ENCODE measurements around the gene SPTBN4. TPM values are rescaled to one million over a fixed set of nuclear protein-coding genes. Genes with fewer than 3 reads are reported as not detected.

SPTBN4 gene
- total RNA-seq, 1 experiment from 2014 or later, result 0.63 TPM

- H3K27me3 Mint-ChIP-seq (ENCODE audit: insufficient read depth, unreplicated experiment), result peaks cover 28% of the 10 kb centered on the region
- peaks cover 5% of the 10 kb centered on the region for H3K4me1 Mint-ChIP-seq (ENCODE audit: insufficient read depth, unreplicated experiment)
- peak; percentile 20 for TF ChIP-seq CTCF (IDR thresholded peaks at IDR 0.05; ENCODE audit: unreplicated experiment)
- peak; percentile 45 for DNase-seq (ENCODE audit: unreplicated experiment)
- ChIA-PET CTCF (interaction anchor here (0.7 to 1.1 kb wide), 3 partner anchors 22 to 642 kb away, joined by 3 read pairs; no protein-coding TSS in a partner anchor), POLR2A (interaction anchor here (1.5 kb wide), 1 partner anchor 99 kb away, joined by 3 read pairs; no protein-coding TSS in a partner anchor)
- H3K27ac Mint-ChIP-seq (ENCODE audit: low read depth, unreplicated experiment), result no peak overlapping the region
- H3K9me3 Mint-ChIP-seq (ENCODE audit: unreplicated experiment), result peaks cover 11% of the 10 kb centered on the region
- H3K4me3 Mint-ChIP-seq (ENCODE audit: unreplicated experiment), result no peak overlapping the region
- BruUV-seq (replicated peaks), result no TSS peak
- H3K36me3 Mint-ChIP-seq (ENCODE audit: insufficient read depth, unreplicated experiment), result no peaks in the 10 kb centered on the region
- intact Hi-C loops (cut with micrococcal nuclease), result no loop called here
These were observed 36.0 kb downstream of the SPTBN4 start for GRCh38 chr19:40502647-40503319.

- intact Hi-C loops (cut with micrococcal nuclease), result no loop called here
- Mint-ChIP-seq H3K9me3 (ENCODE audit: unreplicated experiment) (peaks cover 11% of the 10 kb centered on the region), H3K4me1 (ENCODE audit: insufficient read depth, unreplicated experiment) (peaks cover 5% of the 10 kb centered on the region), H3K27me3 (ENCODE audit: insufficient read depth, unreplicated experiment) (peaks cover 31% of the 10 kb centered on the region), H3K4me3 (ENCODE audit: unreplicated experiment) (no peak overlapping the region), H3K36me3 (ENCODE audit: insufficient read depth, unreplicated experiment) (no peaks in the 10 kb centered on the region), H3K27ac (ENCODE audit: low read depth, unreplicated experiment) (no peak overlapping the region)
- TF ChIP-seq CTCF (IDR thresholded peaks at IDR 0.05; ENCODE audit: unreplicated experiment), result no peak
- DNase-seq (ENCODE audit: unreplicated experiment), result no peak
- CTCF ChIA-PET, result no interaction called here
- POLR2A ChIA-PET, result interaction anchor here (1.5 kb wide), 1 partner anchor 99 kb away, joined by 3 read pairs; no protein-coding TSS in a partner anchor
- BruUV-seq (replicated peaks), result no TSS peak
These were observed 36.5 kb downstream of the SPTBN4 start for GRCh38 chr19:40503320-40503695.

- H3K9me3 Mint-ChIP-seq (ENCODE audit: unreplicated experiment), result peaks cover 11% of the 10 kb centered on the region
- DNase-seq (ENCODE audit: unreplicated experiment), result no peak
- intact Hi-C loops (cut with micrococcal nuclease), result no loop called here
- H3K27me3 Mint-ChIP-seq (ENCODE audit: insufficient read depth, unreplicated experiment), result peaks cover 38% of the 10 kb centered on the region
- ChIA-PET POLR2A (interaction anchor here (0.6 kb wide), 1 partner anchor 362 kb away, joined by 3 read pairs; no protein-coding TSS in a partner anchor), CTCF (interaction anchor here (0.5 kb wide), 2 partner anchors 15 to 23 kb away, joined by 3 to 5 read pairs; no protein-coding TSS in a partner anchor)
- H3K4me3 Mint-ChIP-seq (ENCODE audit: unreplicated experiment), result no peak overlapping the region
- no TSS peak for BruUV-seq (replicated peaks)
- H3K4me1 Mint-ChIP-seq (ENCODE audit: insufficient read depth, unreplicated experiment), result peaks cover 5% of the 10 kb centered on the region
- H3K36me3 Mint-ChIP-seq (ENCODE audit: insufficient read depth, unreplicated experiment), result no peaks in the 10 kb centered on the region
- peak overlapping the region; percentile 1 for H3K27ac Mint-ChIP-seq (ENCODE audit: low read depth, unreplicated experiment)
- no peak for TF ChIP-seq CTCF (IDR thresholded peaks at IDR 0.05; ENCODE audit: unreplicated experiment)
These were observed 39.3 kb downstream of the SPTBN4 start for GRCh38 chr19:40506099-40506498.

- peaks cover 38% of the 10 kb centered on the region for H3K27me3 Mint-ChIP-seq (ENCODE audit: insufficient read depth, unreplicated experiment)
- peaks cover 5% of the 10 kb centered on the region for H3K4me1 Mint-ChIP-seq (ENCODE audit: insufficient read depth, unreplicated experiment)
- TF ChIP-seq CTCF (IDR thresholded peaks at IDR 0.05; ENCODE audit: unreplicated experiment), result no peak
- H3K36me3 Mint-ChIP-seq (ENCODE audit: insufficient read depth, unreplicated experiment), result no peaks in the 10 kb centered on the region
- peaks cover 11% of the 10 kb centered on the region for H3K9me3 Mint-ChIP-seq (ENCODE audit: unreplicated experiment)
- ChIA-PET CTCF (no interaction called here), POLR2A (no interaction called here)
- no peak overlapping the region for H3K4me3 Mint-ChIP-seq (ENCODE audit: unreplicated experiment)
- no TSS peak for BruUV-seq (replicated peaks)
- DNase-seq (ENCODE audit: unreplicated experiment), result no peak
- no peak overlapping the region for H3K27ac Mint-ChIP-seq (ENCODE audit: low read depth, unreplicated experiment)
- intact Hi-C loops (cut with micrococcal nuclease), result no loop called here
These were observed 41.1 kb downstream of the SPTBN4 start for GRCh38 chr19:40507892-40508291.
